Tongue (tissue), 2 donors: ENCODE results near the gene NCDN. TPM values are rescaled to one million over a fixed set of nuclear protein-coding genes. Genes with fewer than 3 reads are reported as not detected.

Experiments used
- DNase-seq: peaks from one replicate; pipeline ENCODE4 v3.0.0-alpha.2; 2015
- total RNA-seq: library from RNA; depleted of rRNA; stranded (reverse); fragments of >200 nt; gene quantifications from one replicate; pipeline ENCODE4 v1.2.3, GENCODE V29; 2014

NCDN gene
- total RNA-seq, 1 donor from 2014 or later = 16.1 TPM

DNA sequence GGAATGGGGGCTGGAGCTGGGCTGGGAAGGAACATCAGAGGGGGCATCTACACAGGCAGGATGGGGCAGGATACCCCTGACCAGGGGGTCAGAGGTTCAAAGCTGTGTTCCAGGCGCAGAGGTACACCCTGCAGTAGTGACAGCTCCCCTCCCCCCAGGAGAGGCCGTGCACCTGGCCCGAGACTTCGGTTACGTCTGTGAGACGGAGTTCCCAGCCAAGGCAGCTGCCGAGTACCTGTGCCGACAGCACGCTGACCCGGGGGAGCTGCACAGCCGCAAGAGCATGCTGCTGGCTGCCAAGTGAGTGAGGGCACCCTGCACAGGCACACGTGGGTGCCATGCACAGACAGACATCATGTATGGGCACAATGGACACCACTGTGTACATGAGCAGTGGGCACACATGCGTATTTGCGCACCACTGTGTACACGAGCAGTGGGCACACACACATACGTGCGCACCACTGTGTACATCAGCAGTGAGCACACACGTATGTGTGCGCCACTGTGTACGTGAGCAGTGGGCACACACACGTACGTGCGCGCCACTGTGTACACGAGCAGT, 33.0 kb downstream of the NCDN start:
- no peak for DNase-seq

DNA sequence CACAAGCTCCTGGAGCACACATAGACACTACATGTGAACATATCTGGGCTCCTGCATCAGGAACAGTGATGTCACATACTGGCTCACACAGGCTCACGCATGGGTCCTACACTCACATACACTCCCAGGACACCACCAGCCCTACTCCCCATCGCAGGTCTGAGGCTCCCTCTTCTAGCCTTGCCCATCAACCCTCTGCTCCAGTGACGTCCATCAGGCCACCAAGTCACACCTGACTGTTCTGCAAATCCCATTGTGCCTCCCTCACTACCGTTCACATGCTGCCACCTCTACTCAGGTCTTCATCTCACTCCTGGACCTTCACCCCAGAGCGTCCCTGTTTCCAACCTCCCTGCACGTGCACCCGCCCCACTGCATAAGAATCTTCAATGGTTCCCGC, 33.6 kb downstream of the NCDN start:
- DNase-seq = no peak

DNA sequence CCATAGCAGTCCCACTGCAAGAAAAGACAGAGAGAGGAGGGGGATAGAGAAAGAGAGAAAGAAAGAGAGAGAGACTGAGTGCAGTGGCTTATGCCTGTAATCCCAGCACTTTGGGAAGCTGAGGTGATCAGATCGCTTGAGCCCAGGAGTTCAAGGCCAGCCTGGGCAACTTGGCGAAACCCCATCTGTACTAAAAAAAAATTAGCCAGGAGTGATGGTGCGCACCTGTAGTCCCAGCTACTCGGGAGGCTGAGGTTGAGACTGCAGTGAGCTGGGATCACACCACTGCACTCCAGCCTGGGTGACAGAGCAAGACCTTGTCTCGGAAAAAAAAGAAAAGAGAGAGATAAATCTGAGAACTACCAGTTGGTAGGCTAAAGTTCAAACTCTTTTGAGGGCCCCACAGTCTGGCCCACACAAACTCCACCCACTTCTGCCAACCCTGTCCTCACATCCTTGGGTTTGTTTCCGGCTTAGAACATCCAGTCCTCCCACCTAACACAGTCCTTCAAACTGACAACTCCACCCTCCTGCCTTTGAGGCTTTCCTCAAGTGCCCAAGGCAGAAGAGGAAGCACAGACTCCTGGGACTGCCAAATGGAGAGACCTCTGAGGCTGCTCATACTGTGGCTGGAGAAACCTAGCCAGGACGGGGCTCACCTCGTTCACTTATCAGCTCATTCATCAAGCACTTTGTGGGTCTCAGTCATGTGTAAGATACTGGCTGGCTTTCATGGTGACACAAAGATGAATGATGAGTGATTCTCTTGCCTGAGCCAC, 35.6 kb downstream of the NCDN start:
- DNase-seq = no peak

DNA sequence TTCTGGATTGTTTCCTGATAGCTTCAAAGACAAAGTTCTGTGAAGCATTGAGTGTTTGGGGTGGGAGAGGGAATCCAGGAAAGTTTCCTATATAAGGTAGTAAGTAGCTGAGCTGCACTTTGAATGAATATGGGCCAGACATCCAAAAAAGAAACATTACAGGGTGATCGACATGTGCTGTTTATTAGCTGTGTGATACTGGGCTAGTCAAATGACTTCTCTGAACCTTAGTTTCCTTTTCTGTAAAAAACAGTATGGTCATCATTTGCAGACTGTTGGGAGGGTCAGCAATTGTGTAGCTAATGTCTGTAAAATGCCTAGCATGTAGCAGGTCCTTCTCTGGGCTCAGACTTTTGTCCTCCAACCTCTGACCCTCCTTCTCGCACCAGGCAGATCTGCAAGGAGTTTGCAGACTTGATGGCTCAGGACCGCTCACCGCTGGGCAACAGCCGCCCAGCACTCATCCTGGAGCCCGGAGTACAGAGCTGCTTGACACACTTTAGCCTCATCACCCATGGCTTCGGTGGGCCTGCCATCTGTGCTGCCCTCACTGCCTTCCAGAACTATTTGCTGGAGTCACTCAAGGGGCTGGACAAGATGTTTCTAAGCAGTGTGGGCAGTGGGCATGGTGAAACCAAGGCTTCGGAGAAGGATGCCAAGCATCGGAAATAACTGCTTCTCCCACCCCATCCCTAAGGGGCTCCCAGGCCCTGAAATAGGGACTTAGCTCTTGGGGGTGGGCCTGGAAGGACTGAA, 36.6 kb downstream of the NCDN start:
- DNase-seq = no peak

DNA sequence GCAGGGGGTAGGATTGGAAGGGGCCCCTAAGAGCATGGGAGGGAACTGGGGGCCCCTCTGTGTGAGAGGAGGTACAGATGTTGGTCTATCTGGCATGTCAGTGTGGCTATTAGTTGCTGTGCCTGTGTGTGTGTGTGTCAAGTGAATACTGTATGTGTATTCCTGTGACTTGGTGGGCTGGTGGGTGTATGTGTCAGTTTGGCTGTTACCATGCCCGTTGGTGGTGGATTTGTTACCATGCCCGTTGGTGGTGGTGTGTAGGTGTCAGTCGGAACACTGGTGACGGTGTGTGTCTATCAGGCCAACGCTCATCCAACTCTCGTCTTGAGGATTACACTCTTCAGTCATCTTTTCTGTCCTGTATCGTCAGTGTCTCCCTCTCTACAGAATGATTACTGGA, 38.1 kb downstream of the NCDN start:
- DNase-seq = no peak

DNA sequence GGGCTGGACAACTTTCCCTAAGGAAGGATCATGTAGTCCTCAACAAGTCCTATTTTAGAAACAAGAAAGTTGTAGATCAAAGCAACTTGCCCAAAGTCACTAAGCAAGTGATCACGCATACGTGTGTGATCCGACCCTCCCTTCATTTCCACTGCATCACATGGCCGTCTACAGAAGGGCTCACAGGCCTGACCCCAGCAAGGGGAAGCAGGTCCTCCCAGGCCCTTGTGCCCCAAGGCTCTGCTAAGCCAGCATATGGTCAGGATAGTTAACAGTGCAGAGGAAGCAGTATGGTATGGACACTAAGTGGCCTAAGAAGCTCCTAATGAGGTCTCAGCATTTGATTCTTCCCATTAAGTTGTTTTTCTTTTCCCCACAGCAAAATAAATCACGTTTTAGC, 40.3 kb downstream of the NCDN start:
- no peak for DNase-seq

DNA sequence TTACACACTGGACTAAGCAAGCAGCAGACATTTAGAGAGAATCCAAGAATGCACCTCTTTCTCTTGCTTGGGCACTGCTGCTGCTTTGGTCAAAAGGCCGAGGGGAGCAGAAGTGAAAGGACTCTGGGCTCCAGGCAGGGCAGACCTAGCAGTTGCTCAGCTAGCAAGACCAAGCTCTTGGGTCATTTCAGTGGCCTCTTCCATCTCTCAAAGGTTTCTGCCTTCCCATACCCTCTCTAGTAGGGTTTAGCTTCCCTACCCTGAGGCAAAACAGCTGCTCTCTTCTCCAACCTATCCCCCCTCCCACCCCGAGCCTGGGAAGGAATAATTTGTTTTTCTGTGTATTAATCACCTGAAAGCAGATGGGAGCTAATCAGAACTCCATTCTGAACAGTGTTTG, 41.3 kb downstream of the NCDN start:
- DNase-seq = no peak

DNA sequence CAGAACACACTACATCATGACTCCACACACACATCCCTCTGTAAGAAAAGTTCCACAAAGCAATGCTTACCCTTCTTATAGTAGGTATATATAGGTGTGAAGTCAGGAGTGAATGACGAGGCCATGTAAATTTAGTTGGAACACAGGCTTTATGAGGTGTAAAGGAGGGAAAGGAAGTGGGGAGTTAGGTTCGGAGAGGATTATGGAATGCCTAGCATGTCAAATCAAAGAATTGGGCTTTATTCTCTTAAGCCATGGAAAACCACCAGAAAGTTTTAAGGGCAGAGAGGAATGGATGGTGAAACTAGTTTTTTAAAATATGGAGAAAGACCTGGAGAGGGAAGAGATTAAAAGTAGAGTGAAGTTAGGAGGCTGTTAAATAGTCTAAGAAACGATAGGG, 41.8 kb downstream of the NCDN start:
- no peak for DNase-seq

DNA sequence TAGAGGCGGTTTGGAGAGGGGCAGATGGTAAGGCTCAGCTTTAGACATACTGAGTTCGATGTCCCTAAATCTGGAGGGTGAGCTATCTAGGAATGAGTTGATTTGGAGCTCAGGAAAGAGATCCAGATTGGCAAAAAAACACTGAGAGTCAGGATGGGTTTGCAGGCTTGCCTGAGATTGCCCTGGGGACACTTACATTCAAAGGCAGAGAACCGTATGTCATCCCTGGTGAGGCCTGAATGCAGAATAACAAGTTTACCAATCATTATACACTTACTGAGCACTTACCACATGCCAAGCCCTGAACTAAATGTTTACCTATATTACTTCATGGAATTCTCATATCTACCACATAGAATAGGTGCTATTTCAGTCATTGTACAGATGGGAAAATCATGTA, 43.0 kb downstream of the NCDN start:
- no peak for DNase-seq

DNA sequence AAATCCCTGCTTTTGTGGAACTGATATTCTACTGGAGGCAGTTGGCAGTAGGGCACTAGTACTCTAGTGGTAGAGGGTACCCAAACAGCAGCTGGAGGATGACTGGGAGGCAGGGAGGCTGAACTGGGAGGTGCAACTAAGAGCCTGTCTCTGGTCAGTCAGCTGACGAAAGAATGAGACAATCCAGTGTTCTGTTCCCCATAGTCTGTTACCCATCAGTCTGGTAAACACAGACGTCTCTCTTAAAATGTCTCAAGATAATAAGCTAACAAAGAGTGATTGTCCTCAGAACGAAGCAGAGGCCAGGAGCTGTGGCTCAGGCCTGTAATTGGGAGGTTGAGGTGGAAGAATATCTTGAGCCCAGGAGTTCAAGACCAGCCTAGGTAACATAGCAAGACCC, 45.9 kb downstream of the NCDN start:
- DNase-seq = no peak

DNA sequence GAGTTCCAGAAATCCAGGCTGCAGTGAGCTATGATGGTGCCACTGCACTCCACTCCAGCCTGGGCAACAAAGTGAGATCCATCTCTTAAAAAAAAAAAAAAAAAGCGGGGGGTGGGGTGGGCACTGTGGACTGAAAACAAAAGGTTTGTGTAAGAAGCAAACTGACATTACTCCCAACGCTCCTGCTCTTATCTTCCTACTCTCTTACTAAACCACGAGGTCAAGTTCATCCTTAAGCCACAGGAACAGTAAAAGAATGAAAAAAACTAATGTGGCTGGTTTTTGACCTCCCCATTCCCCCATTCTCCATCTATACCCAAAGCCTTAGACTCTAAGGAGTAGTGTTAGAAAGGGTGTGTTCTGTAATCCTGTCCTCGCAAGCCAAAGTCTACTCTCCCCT, 46.3 kb downstream of the NCDN start:
- no peak for DNase-seq

DNA sequence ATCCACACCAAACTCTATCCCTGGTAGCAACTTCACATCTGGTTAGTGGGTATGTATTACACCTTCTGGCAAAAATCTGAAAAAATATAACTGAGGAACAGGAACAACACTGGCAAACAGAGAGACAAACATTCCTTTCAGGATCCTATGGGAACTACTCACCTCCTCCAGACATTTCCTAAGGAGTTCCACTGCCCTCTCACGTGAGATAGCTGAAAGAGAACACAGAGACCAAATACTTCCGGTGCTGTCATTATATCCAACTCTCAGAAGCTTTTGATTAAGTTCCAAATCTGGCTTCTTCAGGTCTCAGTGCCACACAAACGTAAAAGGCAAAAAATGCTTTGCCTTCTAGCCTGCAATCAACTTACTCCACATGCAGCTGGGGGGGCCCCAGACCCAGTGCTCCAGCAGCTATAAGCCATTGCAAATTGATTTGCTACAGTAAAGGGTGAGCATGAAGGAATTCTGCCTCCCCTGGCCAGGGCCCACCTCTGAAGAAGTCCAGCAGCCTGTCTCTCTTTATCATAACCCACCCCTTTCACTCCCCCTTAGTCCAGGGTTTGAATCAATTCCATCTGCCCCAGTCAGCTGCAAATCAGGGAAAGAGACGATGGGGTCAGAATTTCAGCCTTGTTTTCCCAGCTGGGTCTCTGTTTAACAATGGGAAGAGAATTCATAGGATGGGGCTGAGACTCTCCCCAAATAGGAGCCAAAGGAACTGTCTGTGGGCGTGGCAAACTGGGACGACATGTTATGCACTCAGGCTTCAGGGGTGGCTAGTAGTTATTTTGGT, 47.7 kb downstream of the NCDN start:
- peak; percentile 35 for DNase-seq

DNA sequence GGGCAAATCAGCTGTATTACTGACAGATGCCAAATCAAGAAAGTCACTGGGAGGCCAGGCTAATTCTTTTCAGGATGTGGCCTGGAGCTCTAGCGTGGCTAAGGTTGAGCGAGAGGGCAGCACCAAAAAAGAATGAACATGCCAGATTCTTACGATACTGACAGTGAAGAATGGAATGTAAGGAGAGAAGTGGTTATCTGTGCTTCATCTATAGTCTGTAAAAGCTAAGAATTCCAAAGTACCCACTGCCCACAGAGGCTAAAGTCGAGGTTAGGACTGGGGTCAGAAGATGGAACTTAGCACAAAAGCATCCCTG, 48.2 kb downstream of the NCDN start:
- DNase-seq = no peak

DNA sequence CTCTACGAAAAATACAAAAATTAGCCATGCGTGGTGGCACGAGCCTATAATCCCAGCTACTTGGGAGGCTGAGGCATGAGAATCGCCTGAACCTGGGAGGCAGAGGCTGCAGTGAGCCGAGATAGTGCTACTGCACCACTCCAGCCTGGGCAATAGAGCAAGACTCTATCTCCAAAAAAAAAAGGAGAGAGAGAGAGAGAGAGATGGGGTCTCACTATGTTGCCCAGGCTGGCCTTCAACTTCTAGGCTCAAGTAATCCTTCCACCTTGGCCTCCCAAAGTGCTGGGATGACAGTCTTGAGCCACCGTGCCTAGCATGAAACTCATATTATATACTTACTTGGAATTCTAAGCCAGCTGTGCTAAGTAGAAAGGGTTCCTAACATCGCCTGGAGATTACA, 54.1 kb downstream of the NCDN start:
- no peak for DNase-seq

DNA sequence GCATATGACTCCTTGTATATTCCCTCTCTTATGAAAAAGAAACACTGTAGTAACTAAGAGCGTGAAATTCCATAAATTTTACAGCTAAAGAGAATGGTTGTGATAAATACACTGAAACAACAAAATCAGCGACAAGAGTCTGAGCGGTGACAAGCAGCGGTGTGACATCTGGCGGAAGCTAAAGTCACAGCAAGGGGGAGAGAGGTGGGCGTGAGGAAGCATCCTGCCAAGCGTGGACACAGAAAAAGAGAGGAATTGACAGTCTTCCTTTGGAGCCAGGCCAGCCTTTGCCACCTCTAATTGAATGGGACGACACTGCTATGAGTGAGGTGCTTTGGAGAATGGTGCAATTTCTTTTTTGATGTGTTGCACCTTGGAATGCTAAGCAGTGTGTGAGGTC, 57.8 kb downstream of the NCDN start:
- no peak for DNase-seq

Other genes starting within 250 kb of the NCDN start
- gene KIAA0319L, start 396 bp upstream of the NCDN start, total RNA-seq = 64.4 TPM
- gene TFAP2E, start 15.5 kb downstream of the NCDN start, total RNA-seq = not detected
- 20.1 TPM for gene PSMB2, start 83.7 kb downstream of the NCDN start, total RNA-seq
- gene C1orf216, start 161.1 kb downstream of the NCDN start, total RNA-seq = 10.3 TPM
- 5.4 TPM for gene CLSPN, start 212.2 kb downstream of the NCDN start, total RNA-seq